ENCODE data around the gene ANKRD42.

GRCh38 chr11:83235825-83236224 is 42.3 kb downstream of the ANKRD42 start:
- TF ChIP-seq GATA2 (IDR thresholded peaks at IDR 0.05; ENCODE audit: low read depth, low read length) (no peak), GATA3 (IDR thresholded peaks at IDR 0.05; ENCODE audit: low read depth, low read length) (no peak)

All from SH-SY5Y (cell line).